Daoy (cell line): ENCODE measurements around the gene SCGB1A1. TPM values are rescaled to one million over a fixed set of nuclear protein-coding genes. Genes with fewer than 3 reads are reported as not detected.
"Not testable (repeated sequence)": the region's sequence is repeated elsewhere in the genome, so short reads cannot be mapped to it uniquely, and the experiment has no call there.

Experiments used
- DNase-seq: peaks from one replicate; pipeline ENCODE4 v3.0.0-alpha.2; 2015; ENCODE audit warnings: low read depth
- total RNA-seq: library from RNA; depleted of rRNA; stranded (reverse); fragments of >200 nt; shearing (Covaris generic); gene quantifications from 2 replicates; pipeline ENCODE4 v1.2.3, GENCODE V29; 2014; rRNA removed

The SCGB1A1 gene, protein sequence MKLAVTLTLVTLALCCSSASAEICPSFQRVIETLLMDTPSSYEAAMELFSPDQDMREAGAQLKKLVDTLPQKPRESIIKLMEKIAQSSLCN
- total RNA-seq = not detected in 2 replicates

GRCh38 chr11:62418733-62419132 is at the start of gene SCGB1A1:
Gene SCGB1A1, plus strand, starts transcription at chr11:62419033. Its CDS starts 63 bp downstream, at chr11:62419096.
- no peak for DNase-seq

- DNase-seq = no peak
Measured at GRCh38 chr11:62370743-62371440, 47.9 kb upstream of the SCGB1A1 start.

- DNase-seq = no peak
Measured at GRCh38 chr11:62372871-62373270, 46.0 kb upstream of the SCGB1A1 start.

DNA sequence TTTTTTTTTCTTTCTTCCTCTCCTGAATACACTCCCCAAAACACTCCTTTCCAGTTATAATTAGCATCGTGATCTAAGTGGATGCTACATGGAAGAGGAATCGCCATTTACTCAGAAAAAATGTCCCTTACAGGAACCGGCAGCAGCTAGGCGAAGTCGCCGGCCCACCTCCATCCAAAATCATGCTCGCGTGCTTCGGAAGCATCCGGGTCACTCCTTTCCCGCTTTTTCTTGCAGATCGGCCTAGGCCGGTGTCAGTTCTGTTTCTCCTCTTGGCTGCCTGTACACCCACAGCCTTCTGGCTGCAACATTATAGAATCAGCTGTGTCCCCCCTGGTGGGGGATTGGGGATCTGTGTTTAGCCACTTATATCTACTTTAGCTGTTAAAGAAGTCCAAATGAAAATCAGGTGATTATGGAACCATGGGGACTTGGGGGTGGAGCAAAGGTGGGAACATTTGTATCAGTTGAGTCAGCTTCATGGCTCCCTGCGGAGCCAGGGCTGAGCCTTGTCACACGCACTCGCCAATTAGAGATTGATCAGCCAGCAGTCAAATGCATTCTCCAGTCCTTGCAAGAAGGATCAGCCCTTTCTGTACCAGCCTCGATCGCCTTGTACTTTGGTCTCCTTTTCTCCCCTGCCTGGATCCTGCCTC is 45.2 kb upstream of the SCGB1A1 start:
- DNase-seq = no peak

GRCh38 chr11:62374801-62375200 is 44.0 kb upstream of the SCGB1A1 start:
- DNase-seq = no peak

GRCh38 chr11:62378459-62379063 is 40.3 kb upstream of the SCGB1A1 start:
- peak; percentile 17 for DNase-seq

- DNase-seq = not testable (repeated sequence)
Measured at GRCh38 chr11:62379586-62379985, 39.2 kb upstream of the SCGB1A1 start.

DNA sequence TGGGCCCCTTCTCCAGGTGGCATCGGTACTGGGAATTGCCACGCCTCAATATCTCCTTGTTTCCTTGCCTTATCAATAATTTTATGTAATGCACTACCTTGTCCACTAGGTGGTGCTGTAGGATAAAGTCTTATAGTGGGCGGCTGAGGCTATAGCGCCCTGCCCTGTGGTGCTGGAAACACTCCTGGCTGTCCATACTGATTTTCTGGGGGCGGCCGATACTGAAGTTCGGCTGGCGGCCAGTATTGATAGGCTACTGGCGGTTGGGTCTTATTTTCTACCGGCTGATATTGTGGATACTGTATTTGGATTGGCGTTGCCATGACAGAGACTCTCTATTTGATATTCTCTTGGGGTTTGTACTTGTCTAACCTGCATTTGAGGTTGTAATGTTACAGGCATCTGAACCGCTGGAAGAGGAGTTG is 38.0 kb upstream of the SCGB1A1 start:
- peak; percentile 62 for DNase-seq

GRCh38 chr11:62383822-62384221 is 35.0 kb upstream of the SCGB1A1 start:
- DNase-seq = no peak

DNA sequence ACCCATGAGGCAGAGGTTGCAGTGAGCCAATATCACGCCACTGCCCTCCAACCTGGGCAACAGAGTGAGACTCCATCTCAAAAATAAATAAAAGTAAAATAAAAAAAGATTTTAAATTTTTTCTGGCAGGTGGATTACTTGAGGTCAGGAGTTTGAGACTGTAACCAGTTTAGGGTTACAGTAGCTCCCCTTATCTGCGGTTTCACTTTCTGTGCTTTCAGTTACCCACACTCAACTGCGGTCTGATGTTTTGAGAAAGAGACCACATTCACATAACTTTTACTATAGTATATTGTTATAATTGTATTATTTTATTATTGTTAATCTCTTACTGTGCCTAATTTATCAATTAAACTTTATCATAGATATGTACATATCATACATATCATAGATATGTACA is 32.8 kb upstream of the SCGB1A1 start:
- DNase-seq = not testable (repeated sequence)

- no peak for DNase-seq
Measured at GRCh38 chr11:62387381-62387780, 31.5 kb upstream of the SCGB1A1 start.

- DNase-seq = no peak
Measured at GRCh38 chr11:62388999-62389398, 29.8 kb upstream of the SCGB1A1 start.

DNA sequence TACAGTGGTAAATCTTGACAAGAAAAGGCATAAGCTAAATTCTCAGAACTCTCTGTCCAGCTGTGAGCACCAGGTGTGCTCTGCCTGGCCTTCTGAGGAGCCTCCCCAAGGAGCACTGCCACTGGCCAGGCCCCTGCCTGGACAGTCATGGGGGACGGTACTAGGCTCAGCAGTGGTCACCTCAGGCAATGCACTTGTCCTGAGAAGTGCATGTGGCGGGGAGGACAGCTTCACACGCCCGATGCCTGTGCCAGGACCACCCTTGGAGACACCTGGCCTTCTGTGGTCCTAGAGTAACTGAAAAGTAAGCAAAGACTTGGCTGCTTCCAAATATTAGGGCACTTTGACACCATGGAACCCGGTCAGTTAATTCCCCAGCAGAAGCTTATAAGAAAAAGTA is 28.6 kb upstream of the SCGB1A1 start:
- no peak for DNase-seq

DNA sequence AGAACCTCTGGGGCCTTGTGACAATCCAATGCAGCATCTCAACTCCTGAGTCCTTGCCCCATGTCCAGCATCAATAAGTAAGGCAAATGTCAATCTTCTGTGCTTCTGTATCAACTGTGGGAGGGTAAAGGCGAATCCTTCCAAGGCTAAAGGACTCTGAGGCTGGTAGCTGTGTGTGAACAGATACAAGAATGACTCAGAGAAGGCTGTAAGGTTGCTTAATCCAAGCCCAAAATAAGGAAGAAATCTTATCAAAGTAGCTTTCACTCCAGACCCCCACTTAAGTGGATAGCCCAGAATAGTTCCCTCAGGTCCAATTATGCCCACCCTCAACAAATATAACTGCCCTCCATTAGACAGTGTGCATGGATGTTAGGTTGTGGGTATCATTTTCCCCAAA is 28.1 kb upstream of the SCGB1A1 start:
- no peak for DNase-seq

- no peak for DNase-seq
Measured at GRCh38 chr11:62391642-62392425, 27.0 kb upstream of the SCGB1A1 start.

DNA sequence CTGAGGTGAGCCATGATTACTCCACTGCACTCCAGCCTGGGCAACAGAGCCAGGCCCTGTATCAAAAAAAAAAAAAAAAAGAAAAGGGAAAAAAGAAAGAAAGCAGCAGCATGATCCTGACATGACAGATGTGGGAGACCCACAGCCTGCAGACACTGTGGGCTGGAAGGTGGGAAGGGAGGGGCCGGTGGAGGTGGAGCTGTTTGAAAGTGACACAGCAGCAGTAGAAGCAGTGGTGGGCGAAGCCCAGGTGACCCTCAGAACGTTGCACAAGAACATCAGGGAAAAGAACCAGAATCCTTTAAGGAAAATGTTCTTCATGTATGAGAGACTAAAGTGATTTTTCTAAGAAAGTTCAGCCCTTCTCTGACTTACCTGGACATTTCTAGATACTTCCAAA is 26.3 kb upstream of the SCGB1A1 start:
- no peak for DNase-seq

DNA sequence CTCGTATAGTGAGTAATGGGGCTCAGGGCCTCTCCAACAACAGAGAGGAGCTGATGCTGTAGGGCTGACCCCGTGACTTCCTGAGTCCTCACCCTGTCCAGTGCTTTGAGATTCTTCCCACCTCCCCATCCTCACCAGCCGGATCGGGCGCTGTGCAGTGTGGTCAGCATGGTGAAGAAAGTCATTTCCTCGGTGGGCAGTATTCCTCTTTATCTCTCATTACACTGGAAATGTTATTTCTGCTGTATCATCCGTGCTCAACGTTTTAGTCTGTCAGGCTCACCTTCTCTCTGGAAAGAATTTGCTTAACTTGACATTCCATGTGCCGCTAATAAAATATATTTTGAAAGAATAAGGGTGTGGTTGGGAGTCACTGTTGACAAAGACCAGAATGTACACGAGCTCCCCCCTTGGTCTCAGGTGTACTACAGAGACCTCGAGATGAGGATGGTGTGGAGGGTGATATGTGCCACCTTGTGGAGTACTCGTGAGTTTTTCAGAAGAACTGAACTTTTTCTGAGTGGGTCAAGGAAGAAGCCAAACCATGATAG is 25.7 kb upstream of the SCGB1A1 start:
- DNase-seq = no peak

DNA sequence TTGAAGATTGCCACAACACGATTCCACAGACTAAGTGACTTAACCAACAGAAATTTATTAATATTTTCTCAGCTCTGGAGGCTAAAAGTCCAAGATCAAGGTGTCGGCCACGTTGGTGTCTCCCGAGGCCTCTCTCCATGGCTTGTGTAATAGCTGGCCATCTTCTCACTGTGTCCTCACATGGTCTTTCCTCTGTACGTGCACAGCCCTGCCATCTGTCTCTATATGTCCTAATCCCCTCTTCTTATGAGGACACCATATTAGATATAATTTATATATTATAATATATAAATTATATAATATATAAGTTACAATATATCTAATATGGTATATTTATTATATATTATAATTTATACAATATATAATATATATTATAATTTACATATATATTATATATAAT is 25.1 kb upstream of the SCGB1A1 start:
- DNase-seq = no peak

DNA sequence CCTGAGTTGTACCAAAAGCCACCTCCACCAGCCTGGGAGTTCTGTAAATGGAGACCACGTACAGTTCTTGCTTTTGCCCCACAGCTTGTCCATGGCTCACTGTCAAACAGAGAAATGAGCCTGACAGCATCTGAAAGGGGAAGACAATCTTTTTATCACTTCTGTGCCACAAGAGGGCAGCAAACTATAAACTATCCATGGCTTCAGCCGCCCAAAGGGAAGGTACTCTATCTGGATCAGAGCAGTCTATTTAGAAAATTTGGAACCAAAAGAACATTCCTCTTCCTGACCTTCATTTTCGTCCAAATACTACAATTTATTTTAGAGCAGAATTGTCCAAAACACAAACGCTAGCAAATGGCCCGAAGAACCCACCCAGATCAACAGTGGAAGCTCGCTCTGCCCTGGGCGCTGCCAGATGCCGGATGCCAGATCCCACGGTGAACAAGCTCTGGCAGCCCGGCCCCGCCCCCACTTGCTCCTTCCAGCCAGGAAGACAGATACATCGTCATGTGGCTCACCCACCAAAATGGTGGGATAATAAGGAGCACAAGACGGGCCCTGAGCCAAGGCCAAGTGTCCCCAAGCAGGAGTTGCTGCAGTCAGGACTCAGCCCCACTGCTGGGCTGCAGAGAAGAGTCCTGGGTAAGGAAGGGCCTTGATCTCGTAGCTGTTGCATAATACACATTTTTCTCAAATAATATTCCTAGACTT is 23.9 kb upstream of the SCGB1A1 start:
- DNase-seq = peak; percentile 73

DNA sequence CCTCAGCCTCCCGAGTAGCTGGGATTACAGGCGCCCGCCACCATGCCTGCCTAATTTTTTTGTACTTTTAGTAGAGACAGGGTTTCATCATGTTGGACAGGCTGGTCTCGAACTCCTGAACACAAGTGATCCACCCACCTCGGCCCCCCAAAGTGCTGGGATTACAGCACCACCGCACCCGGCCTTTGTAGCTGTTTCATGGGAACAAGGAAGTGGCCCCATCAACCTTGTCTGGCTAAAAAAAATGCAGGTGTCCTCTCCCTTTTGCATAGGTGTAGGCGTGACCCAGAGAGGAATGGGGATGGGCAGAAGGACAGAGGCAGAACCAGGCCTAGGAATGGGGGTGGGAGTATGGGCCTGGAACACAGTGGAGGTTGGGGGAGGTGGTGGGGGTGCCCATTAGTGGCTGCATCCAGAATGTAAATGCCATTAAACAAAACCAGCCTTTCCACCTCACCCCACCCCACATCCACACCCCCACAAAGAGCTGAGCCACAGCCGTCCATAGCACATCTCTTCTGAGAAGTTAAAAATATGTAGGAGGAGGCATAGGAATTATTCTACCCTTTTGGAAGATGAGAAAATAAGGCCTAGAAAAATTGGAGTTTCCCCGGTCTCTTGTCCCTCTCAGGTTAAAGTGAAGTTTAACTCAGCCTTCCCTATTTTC is 22.8 kb upstream of the SCGB1A1 start:
- DNase-seq = no peak
